GM23338 (cell line): Measurements from ENCODE around the gene PKD2. TPM values are rescaled to one million over a fixed set of nuclear protein-coding genes. Genes with fewer than 3 reads are reported as not detected.

Source experiments
- ATAC-seq: fragments of 200-7000 bp; cut with Tn5 transposase; 3 replicates; pipeline ENCODE4 v1.9.1; 2020
- DNase-seq: peaks from one replicate; pipeline ENCODE4 v3.0.0-alpha.2; 2015; ENCODE audit warnings: low spot score
- H2AFZ ChIP-seq: fragments of 200-600 bp; sonication (generic); 2 replicates; pipeline ENCODE4 v1.8.0; 2016; ENCODE audit warnings: antibody characterized with exemption, mild to moderate bottlenecking, moderate library complexity
- H3F3A ChIP-seq: fragments of 200-600 bp; sonication (generic); replicated peaks from 2 replicates; pipeline ENCODE4 v1.8.0; 2017; ENCODE audit warnings: antibody characterized with exemption, mixed run types, low read depth
- H3K27ac ChIP-seq: fragments of 200-600 bp; sonication (generic); 2 replicates; pipeline ENCODE4 v1.6.1; 2016; ENCODE audit warnings: low read depth
- H3K27me3 ChIP-seq: fragments of 200-600 bp; sonication (generic); 2 replicates; pipeline ENCODE4 v1.8.0; 2016; ENCODE audit warnings: mild to moderate bottlenecking, mixed run types, moderate library complexity; ENCODE audit not compliant: insufficient read depth
- H3K36me3 ChIP-seq: fragments of 200-600 bp; sonication (generic); 2 replicates; pipeline ENCODE4 v1.8.0; 2016; ENCODE audit warnings: mild to moderate bottlenecking; ENCODE audit not compliant: insufficient read depth
- H3K4me1 ChIP-seq: fragments of 200-600 bp; sonication (generic); 2 replicates; pipeline ENCODE4 v1.8.0; 2016; ENCODE audit warnings: mild to moderate bottlenecking, moderate library complexity; ENCODE audit not compliant: insufficient read depth
- H3K4me2 ChIP-seq: fragments of 200-600 bp; sonication (generic); 2 replicates; pipeline ENCODE4 v1.7.1; 2017; ENCODE audit warnings: mixed run types
- H3K4me3 ChIP-seq: fragments of 200-600 bp; sonication (generic); 2 replicates; pipeline ENCODE4 v1.6.1; 2016; ENCODE audit warnings: mixed run types
- H3K79me2 ChIP-seq: fragments of 200-600 bp; sonication (generic); replicated peaks from 2 replicates; pipeline ENCODE4 v1.8.0; 2017; ENCODE audit warnings: mild to moderate bottlenecking; ENCODE audit not compliant: insufficient read depth
- H3K9me2 ChIP-seq: fragments of 200-600 bp; sonication (generic); 2 replicates; pipeline ENCODE4 v1.8.0; 2017; ENCODE audit not compliant: insufficient read depth
- H4K20me1 ChIP-seq: fragments of 200-600 bp; sonication (generic); replicated peaks from 2 replicates; pipeline ENCODE4 v1.8.0; 2017; ENCODE audit warnings: mild to moderate bottlenecking; ENCODE audit not compliant: insufficient read depth
- H3K27ac Mint-ChIP-seq: 2 replicates; pipeline ENCODE4 v1.8.0; 2020; ENCODE audit warnings: inconsistent platforms, mild to moderate bottlenecking, moderate library complexity, mixed read lengths
- H3K27me3 Mint-ChIP-seq: 3 replicates; pipeline ENCODE4 v1.8.0; 2022; ENCODE audit warnings: low read depth, mild to moderate bottlenecking, moderate library complexity, mixed read lengths, inconsistent platforms; ENCODE audit not compliant: insufficient read depth, poor library complexity
- H3K36me3 Mint-ChIP-seq: 3 replicates; pipeline ENCODE4 v1.8.0; 2021; ENCODE audit warnings: low read depth, mild to moderate bottlenecking, inconsistent platforms, moderate library complexity, mixed read lengths
- H3K4me1 Mint-ChIP-seq: 3 replicates; pipeline ENCODE4 v1.8.0; 2020; ENCODE audit warnings: mild to moderate bottlenecking, inconsistent platforms, mixed read lengths
- H3K4me3 Mint-ChIP-seq: 3 replicates; pipeline ENCODE4 v1.8.0; 2021; ENCODE audit warnings: moderate library complexity, mild to moderate bottlenecking, inconsistent platforms, mixed read lengths
- H3K9me3 Mint-ChIP-seq: 3 replicates; pipeline ENCODE4 v1.8.0; 2020; ENCODE audit warnings: moderate library complexity, mild to moderate bottlenecking, inconsistent platforms, mixed read lengths
- CREB1 ChIP-seq: fragments of 250-450 bp; sonication (Bioruptor Pico); IDR thresholded peaks from 2 replicates; pipeline ENCODE4 v1.5.0; 2020; ENCODE audit warnings: low read depth, mild to moderate bottlenecking, moderate library complexity
- CTCF ChIP-seq, 2 experiments: fragments of 200-600 bp in 1 of 2; sonication (generic) in 1 of 2; conservative IDR thresholded peaks; 2 replicates each; pipeline versions ENCODE4 v1.5.1 to v1.6.1; 2016 to 2017; ENCODE audit warnings: antibody characterized with exemption in 2 of 2, low read depth in 2 of 2, mild to moderate bottlenecking in 2 of 2, moderate library complexity in 1 of 2
- ETS1 ChIP-seq: IDR thresholded peaks from 2 replicates; pipeline ENCODE4 v1.6.1; 2016; ENCODE audit warnings: antibody characterized with exemption
- EZH2 ChIP-seq: fragments of 200-600 bp; sonication (generic); IDR thresholded peaks from one replicate; pipeline ENCODE4 v1.8.0; 2017; ENCODE audit warnings: antibody characterized with exemption, mild to moderate bottlenecking, low read depth; ENCODE audit not compliant: unreplicated experiment
- POLR2AphosphoS5 ChIP-seq: IDR thresholded peaks from 2 replicates; pipeline ENCODE4 v1.6.1; 2016; ENCODE audit warnings: antibody characterized with exemption, low read depth
- ZNF114 ChIP-seq: fragments of 250-450 bp; sonication (Bioruptor Pico); IDR thresholded peaks from 2 replicates; pipeline ENCODE4 v1.5.0; 2020; ENCODE audit warnings: mild to moderate bottlenecking, moderate library complexity
- ZNF462 ChIP-seq: fragments of 250-450 bp; sonication (Bioruptor Pico); IDR thresholded peaks from 2 replicates; pipeline ENCODE4 v1.5.0; 2020; ENCODE audit warnings: mild to moderate bottlenecking, moderate library complexity
- polyA plus RNA-seq: library from polyadenylated mRNA; unstranded; fragments of >200 nt; fragmentation: Nextera tagmentation; extraction: Ambion mirVana; gene quantifications from 2 replicates; pipeline ENCODE4 v1.2.1, GENCODE V29; 2016
- total RNA-seq: library from RNA; depleted of rRNA; stranded (reverse); fragments of >200 nt; shearing (Covaris generic); gene quantifications from 2 replicates; pipeline ENCODE4 v1.2.3, GENCODE V29; 2014

Gene PKD2
- total and polyA plus RNA-seq, 2 experiments from 2014 or later, result 17.9 to 45.3 TPM

GRCh38 chr4:88093874-88094273 is 86.4 kb downstream of the PKD2 start (continued):
- TF ChIP-seq ZNF462 (no peak), ZNF114 (CRISPR knock-in tag) (no peak), EZH2 (no peak)

GRCh38 chr4:88097301-88097700 is 89.9 kb downstream of the PKD2 start:
- Histone ChIP-seq H3K27ac (no peak overlapping the region), H3K79me2 (no peaks in the 10 kb centered on the region), H3K27me3 (no peaks in the 10 kb centered on the region), H3K36me3 (no peaks in the 10 kb centered on the region), H3K4me3 (no peak overlapping the region), H4K20me1 (no peaks in the 10 kb centered on the region; the same call in none of the 2 replicates), H3K4me1 (0 out of 2 replicates have a peak, but pooled peaks cover 6% of the 10 kb centered on the region), H3K4me2 (no peak overlapping the region), H3K9me2 (no peaks in the 10 kb centered on the region), H3F3A (no peaks in the 10 kb centered on the region), H2AFZ (no peak overlapping the region)
- no peaks in the 10 kb centered on the region for H3K9me3 Mint-ChIP-seq
- peaks cover 7% of the 10 kb centered on the region; the same call in 1 of the 3 replicates for H3K4me1 Mint-ChIP-seq
- H3K27ac Mint-ChIP-seq, result no peak overlapping the region
- no peaks in the 10 kb centered on the region; the same call in 2 of the 3 replicates for H3K36me3 Mint-ChIP-seq
- ATAC-seq, result no peak
- H3K4me3 Mint-ChIP-seq, result no peak overlapping the region
- DNase-seq, result no peak
- no peaks in the 10 kb centered on the region for H3K27me3 Mint-ChIP-seq
- TF ChIP-seq ZNF462 (no peak), POLR2AphosphoS5 (no peak), CTCF (conservative IDR thresholded peaks at IDR 0.05; ENCODE audit: low read depth in 2 of 2) (no peak), CREB1 (CRISPR knock-in tag) (no peak), ETS1 (no peak)
